Measurements from ENCODE around the gene HMG20B.

GRCh38 chr19:3615524-3616135 lies 42.9 kb downstream of the HMG20B start:
- TF ChIP-seq CTCF (IDR thresholded peaks at IDR 0.05) (no peak), REST (IDR thresholded peaks at IDR 0.05; ENCODE audit: low read depth, low read length) (no peak), EZH2phosphoT487 (IDR thresholded peaks at IDR 0.05; ENCODE audit: borderline replicate concordance, low read depth) (no peak), FOXM1 (IDR thresholded peaks at IDR 0.05; ENCODE audit: low read depth) (no peak), NRF1 (IDR thresholded peaks at IDR 0.05; ENCODE audit: low read depth, low read length) (no peak)
